HEK293 (cell line): ENCODE measurements around the gene ACTG2.

Experiments used
- ZBTB20 ChIP-seq: fragments of 450-650 bp; formaldehyde crosslinking; IDR thresholded peaks from 2 replicates; pipeline ENCODE4 v1.5.1; 2016; ENCODE audit warnings: missing biosample characterization, missing genetic modification characterization
- ZBTB7A ChIP-seq: fragments of 450-650 bp; formaldehyde crosslinking; IDR thresholded peaks from 2 replicates; pipeline ENCODE4 v1.5.1; 2016; ENCODE audit warnings: low read depth, missing biosample characterization, missing genetic modification characterization
- ZNF10 ChIP-seq: fragments of 450-650 bp; formaldehyde crosslinking; IDR thresholded peaks from 2 replicates; pipeline ENCODE4 v1.5.1; 2017; ENCODE audit warnings: missing biosample characterization, missing genetic modification characterization
- ZNF175 ChIP-seq: fragments of 450-650 bp; formaldehyde crosslinking; IDR thresholded peaks from 2 replicates; pipeline ENCODE4 v1.5.1; 2016; ENCODE audit warnings: missing biosample characterization, missing genetic modification characterization
- ZNF37A ChIP-seq: fragments of 450-650 bp; IDR thresholded peaks from 2 replicates; pipeline ENCODE4 v1.5.1; 2018; ENCODE audit warnings: missing biosample characterization, missing genetic modification characterization
- ZNF423 ChIP-seq: fragments of 450-650 bp; formaldehyde crosslinking; IDR thresholded peaks from 2 replicates; pipeline ENCODE4 v1.5.1; 2016; ENCODE audit warnings: missing biosample characterization, missing genetic modification characterization
- ZNF621 ChIP-seq: fragments of 450-650 bp; formaldehyde crosslinking; IDR thresholded peaks from 2 replicates; pipeline ENCODE4 v1.5.1; 2017; ENCODE audit warnings: missing biosample characterization, missing genetic modification characterization
- ZNF626 ChIP-seq: fragments of 450-650 bp; sonication (Bioruptor Pico); formaldehyde crosslinking; IDR thresholded peaks from 2 replicates; pipeline ENCODE4 v1.5.1; 2018; ENCODE audit warnings: missing biosample characterization, missing genetic modification characterization, inconsistent platforms
- ZNF785 ChIP-seq: fragments of 450-650 bp; formaldehyde crosslinking; IDR thresholded peaks from 2 replicates; pipeline ENCODE4 v1.5.1; 2016; ENCODE audit warnings: missing biosample characterization, missing genetic modification characterization
- TF ChIP-seq, protein P1 (sequence below): fragments of 450-650 bp; formaldehyde crosslinking; IDR thresholded peaks from 2 replicates; pipeline ENCODE4 v1.5.1; 2016; ENCODE audit warnings: missing biosample characterization, missing genetic modification characterization
- TF ChIP-seq, protein P2 (sequence below): fragments of 450-650 bp; formaldehyde crosslinking; IDR thresholded peaks from 2 replicates; pipeline ENCODE4 v1.5.1; 2016; ENCODE audit warnings: missing biosample characterization, missing genetic modification characterization
- TF ChIP-seq, protein P3 (sequence below): fragments of 450-650 bp; formaldehyde crosslinking; IDR thresholded peaks from 2 replicates; pipeline ENCODE4 v1.5.1; 2016; ENCODE audit warnings: missing biosample characterization, missing genetic modification characterization
- TF ChIP-seq, protein P4 (sequence below): fragments of 450-650 bp; formaldehyde crosslinking; IDR thresholded peaks from 2 replicates; pipeline ENCODE4 v1.5.1; 2016; ENCODE audit warnings: missing biosample characterization, missing genetic modification characterization, borderline replicate concordance

DNA sequence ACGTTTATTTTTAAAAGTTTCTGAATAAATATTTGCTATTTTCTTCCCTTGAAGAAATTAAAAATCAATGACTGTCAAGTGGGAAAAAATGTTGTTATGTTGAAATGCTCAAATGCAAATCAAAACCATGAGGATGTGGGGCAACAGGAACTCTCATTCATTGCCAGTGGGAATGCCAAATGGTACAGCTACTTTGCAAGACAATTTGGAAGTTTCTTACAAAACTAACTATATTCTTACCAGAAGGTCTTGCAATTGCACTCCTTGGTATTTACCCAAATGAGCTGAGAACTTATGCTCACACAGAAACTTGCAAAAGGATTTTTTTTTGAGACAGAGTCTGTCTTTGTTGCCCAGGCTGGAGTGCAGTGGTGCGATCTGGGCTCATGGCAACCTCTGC, 7.4 kb upstream of the ACTG2 start:
- TF ChIP-seq, protein P1, sequence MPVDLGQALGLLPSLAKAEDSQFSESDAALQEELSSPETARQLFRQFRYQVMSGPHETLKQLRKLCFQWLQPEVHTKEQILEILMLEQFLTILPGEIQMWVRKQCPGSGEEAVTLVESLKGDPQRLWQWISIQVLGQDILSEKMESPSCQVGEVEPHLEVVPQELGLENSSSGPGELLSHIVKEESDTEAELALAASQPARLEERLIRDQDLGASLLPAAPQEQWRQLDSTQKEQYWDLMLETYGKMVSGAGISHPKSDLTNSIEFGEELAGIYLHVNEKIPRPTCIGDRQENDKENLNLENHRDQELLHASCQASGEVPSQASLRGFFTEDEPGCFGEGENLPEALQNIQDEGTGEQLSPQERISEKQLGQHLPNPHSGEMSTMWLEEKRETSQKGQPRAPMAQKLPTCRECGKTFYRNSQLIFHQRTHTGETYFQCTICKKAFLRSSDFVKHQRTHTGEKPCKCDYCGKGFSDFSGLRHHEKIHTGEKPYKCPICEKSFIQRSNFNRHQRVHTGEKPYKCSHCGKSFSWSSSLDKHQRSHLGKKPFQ (tag by site-specific recombination): no peak
- TF ChIP-seq ZNF10: no peak
- TF ChIP-seq, protein P2, sequence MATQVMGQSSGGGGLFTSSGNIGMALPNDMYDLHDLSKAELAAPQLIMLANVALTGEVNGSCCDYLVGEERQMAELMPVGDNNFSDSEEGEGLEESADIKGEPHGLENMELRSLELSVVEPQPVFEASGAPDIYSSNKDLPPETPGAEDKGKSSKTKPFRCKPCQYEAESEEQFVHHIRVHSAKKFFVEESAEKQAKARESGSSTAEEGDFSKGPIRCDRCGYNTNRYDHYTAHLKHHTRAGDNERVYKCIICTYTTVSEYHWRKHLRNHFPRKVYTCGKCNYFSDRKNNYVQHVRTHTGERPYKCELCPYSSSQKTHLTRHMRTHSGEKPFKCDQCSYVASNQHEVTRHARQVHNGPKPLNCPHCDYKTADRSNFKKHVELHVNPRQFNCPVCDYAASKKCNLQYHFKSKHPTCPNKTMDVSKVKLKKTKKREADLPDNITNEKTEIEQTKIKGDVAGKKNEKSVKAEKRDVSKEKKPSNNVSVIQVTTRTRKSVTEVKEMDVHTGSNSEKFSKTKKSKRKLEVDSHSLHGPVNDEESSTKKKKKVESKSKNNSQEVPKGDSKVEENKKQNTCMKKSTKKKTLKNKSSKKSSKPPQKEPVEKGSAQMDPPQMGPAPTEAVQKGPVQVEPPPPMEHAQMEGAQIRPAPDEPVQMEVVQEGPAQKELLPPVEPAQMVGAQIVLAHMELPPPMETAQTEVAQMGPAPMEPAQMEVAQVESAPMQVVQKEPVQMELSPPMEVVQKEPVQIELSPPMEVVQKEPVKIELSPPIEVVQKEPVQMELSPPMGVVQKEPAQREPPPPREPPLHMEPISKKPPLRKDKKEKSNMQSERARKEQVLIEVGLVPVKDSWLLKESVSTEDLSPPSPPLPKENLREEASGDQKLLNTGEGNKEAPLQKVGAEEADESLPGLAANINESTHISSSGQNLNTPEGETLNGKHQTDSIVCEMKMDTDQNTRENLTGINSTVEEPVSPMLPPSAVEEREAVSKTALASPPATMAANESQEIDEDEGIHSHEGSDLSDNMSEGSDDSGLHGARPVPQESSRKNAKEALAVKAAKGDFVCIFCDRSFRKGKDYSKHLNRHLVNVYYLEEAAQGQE: no peak
- TF ChIP-seq ZBTB7A: no peak
- TF ChIP-seq ZNF626 (tag by site-specific recombination): no peak
- no peak for TF ChIP-seq ZBTB20 (tag by site-specific recombination)
- TF ChIP-seq ZNF37A (tag by site-specific recombination): no peak
- no peak for TF ChIP-seq ZNF785 (tag by site-specific recombination)
- TF ChIP-seq, protein P3, sequence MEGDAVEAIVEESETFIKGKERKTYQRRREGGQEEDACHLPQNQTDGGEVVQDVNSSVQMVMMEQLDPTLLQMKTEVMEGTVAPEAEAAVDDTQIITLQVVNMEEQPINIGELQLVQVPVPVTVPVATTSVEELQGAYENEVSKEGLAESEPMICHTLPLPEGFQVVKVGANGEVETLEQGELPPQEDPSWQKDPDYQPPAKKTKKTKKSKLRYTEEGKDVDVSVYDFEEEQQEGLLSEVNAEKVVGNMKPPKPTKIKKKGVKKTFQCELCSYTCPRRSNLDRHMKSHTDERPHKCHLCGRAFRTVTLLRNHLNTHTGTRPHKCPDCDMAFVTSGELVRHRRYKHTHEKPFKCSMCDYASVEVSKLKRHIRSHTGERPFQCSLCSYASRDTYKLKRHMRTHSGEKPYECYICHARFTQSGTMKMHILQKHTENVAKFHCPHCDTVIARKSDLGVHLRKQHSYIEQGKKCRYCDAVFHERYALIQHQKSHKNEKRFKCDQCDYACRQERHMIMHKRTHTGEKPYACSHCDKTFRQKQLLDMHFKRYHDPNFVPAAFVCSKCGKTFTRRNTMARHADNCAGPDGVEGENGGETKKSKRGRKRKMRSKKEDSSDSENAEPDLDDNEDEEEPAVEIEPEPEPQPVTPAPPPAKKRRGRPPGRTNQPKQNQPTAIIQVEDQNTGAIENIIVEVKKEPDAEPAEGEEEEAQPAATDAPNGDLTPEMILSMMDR (tag by site-specific recombination): no peak
- TF ChIP-seq, protein P4, sequence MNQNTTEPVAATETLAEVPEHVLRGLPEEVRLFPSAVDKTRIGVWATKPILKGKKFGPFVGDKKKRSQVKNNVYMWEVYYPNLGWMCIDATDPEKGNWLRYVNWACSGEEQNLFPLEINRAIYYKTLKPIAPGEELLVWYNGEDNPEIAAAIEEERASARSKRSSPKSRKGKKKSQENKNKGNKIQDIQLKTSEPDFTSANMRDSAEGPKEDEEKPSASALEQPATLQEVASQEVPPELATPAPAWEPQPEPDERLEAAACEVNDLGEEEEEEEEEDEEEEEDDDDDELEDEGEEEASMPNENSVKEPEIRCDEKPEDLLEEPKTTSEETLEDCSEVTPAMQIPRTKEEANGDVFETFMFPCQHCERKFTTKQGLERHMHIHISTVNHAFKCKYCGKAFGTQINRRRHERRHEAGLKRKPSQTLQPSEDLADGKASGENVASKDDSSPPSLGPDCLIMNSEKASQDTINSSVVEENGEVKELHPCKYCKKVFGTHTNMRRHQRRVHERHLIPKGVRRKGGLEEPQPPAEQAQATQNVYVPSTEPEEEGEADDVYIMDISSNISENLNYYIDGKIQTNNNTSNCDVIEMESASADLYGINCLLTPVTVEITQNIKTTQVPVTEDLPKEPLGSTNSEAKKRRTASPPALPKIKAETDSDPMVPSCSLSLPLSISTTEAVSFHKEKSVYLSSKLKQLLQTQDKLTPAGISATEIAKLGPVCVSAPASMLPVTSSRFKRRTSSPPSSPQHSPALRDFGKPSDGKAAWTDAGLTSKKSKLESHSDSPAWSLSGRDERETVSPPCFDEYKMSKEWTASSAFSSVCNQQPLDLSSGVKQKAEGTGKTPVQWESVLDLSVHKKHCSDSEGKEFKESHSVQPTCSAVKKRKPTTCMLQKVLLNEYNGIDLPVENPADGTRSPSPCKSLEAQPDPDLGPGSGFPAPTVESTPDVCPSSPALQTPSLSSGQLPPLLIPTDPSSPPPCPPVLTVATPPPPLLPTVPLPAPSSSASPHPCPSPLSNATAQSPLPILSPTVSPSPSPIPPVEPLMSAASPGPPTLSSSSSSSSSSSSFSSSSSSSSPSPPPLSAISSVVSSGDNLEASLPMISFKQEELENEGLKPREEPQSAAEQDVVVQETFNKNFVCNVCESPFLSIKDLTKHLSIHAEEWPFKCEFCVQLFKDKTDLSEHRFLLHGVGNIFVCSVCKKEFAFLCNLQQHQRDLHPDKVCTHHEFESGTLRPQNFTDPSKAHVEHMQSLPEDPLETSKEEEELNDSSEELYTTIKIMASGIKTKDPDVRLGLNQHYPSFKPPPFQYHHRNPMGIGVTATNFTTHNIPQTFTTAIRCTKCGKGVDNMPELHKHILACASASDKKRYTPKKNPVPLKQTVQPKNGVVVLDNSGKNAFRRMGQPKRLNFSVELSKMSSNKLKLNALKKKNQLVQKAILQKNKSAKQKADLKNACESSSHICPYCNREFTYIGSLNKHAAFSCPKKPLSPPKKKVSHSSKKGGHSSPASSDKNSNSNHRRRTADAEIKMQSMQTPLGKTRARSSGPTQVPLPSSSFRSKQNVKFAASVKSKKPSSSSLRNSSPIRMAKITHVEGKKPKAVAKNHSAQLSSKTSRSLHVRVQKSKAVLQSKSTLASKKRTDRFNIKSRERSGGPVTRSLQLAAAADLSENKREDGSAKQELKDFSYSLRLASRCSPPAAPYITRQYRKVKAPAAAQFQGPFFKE (tag by site-specific recombination): no peak
- TF ChIP-seq ZNF175 (tag by site-specific recombination): no peak
- no peak for TF ChIP-seq ZNF621 (tag by site-specific recombination)
- TF ChIP-seq ZNF423 (tag by site-specific recombination): no peak
